Keratinocyte (primary cell): ENCODE results near the gene ADARB2.
"Not testable (repeated sequence)": the region's sequence is repeated elsewhere in the genome, so short reads cannot be mapped to it uniquely, and the experiment has no call there.

Experiments used
- EZH2 ChIP-seq: IDR thresholded peaks from one replicate; pipeline ENCODE4 v1.6.1; 2012; ENCODE audit warnings: inconsistent platforms, mild to moderate bottlenecking, low read length, moderate library complexity
- TF ChIP-seq, protein P1 (sequence below), 3 experiments: IDR thresholded peaks in 1 of 3; conservative IDR thresholded peaks in 1 of 3; optimal IDR thresholded peaks in 1 of 3; 2 replicates in 2 of 3; 3 replicates in 1 of 3; pipeline versions ENCODE3 to v1.5.1; 2011; ENCODE audit warnings: low read length in 3 of 3, mild to moderate bottlenecking in 3 of 3, moderate library complexity in 2 of 3, control low read depth in 1 of 3, inconsistent platforms in 1 of 3; ENCODE audit not compliant: insufficient read depth in 2 of 3; ENCODE audit errors: extremely low read depth in 1 of 3

DNA sequence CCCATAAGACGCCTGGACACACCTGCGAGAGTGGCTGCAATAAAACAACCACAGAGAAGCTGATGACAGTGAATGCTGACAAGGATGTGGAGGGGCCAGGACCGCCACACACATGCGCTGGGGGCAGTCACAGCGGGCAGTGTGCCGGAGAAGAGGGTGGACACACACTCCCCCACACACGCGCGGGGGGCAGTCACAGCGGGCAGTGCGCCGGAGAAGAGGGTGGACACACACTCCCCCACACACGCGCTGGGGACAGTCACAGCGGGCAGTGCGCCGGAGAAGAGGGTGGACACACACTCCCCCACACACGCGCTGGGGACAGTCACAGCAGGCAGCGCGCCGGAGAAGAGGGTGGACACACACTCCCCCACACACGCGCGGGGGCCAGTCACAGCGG, 273.4 kb downstream of the ADARB2 start:
- not testable (repeated sequence) for TF ChIP-seq EZH2
- TF ChIP-seq, protein P1, sequence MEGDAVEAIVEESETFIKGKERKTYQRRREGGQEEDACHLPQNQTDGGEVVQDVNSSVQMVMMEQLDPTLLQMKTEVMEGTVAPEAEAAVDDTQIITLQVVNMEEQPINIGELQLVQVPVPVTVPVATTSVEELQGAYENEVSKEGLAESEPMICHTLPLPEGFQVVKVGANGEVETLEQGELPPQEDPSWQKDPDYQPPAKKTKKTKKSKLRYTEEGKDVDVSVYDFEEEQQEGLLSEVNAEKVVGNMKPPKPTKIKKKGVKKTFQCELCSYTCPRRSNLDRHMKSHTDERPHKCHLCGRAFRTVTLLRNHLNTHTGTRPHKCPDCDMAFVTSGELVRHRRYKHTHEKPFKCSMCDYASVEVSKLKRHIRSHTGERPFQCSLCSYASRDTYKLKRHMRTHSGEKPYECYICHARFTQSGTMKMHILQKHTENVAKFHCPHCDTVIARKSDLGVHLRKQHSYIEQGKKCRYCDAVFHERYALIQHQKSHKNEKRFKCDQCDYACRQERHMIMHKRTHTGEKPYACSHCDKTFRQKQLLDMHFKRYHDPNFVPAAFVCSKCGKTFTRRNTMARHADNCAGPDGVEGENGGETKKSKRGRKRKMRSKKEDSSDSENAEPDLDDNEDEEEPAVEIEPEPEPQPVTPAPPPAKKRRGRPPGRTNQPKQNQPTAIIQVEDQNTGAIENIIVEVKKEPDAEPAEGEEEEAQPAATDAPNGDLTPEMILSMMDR (optimal IDR thresholded peaks at IDR 0.05 in 1 of 3, IDR thresholded peaks at IDR 0.05 in 1 of 3, conservative IDR thresholded peaks at IDR 0.05 in 1 of 3; ENCODE audit: extremely low read depth in 1 of 3, insufficient read depth in 2 of 3, low read length in 3 of 3): not testable (repeated sequence)
